ENCODE results near the gene RCL1. TPM values are rescaled to one million over a fixed set of nuclear protein-coding genes. Genes with fewer than 3 reads are reported as not detected.
A peak's percentile ranks its signal among the peaks of the same experiment; 100 is the strongest.
"Not testable (repeated sequence)": the region's sequence is repeated elsewhere in the genome, so short reads cannot be mapped to it uniquely, and the experiment has no call there.

RCL1 gene
- total RNA-seq, 1 donor from 2014 or later, result 22.9 TPM

- no peaks in the 10 kb centered on the region for H3K9me3 ChIP-seq
- ATAC-seq (no peak), DNase-seq (no peak)
- H3K27me3 ChIP-seq (ENCODE audit: low read depth), result no peaks in the 10 kb centered on the region
- no peak overlapping the region for H3K27ac ChIP-seq
- intact Hi-C loops (cut with DNase I), result no loop called here
- peaks cover 6% of the 10 kb centered on the region for H3K4me1 ChIP-seq
- H3K36me3 ChIP-seq, result no peaks in the 10 kb centered on the region
- no peak for TF ChIP-seq CTCF (IDR thresholded peaks at IDR 0.05)
- no peak overlapping the region for H3K4me3 ChIP-seq
These were observed 4.0 kb upstream of the RCL1 start for GRCh38 chr9:4788703-4789102.

GRCh38 chr9:4792054-4792571 is 631 bp upstream of the RCL1 start:
- intact Hi-C loops (cut with DNase I), result no loop called here
- no peak for DNase-seq
- no peaks in the 10 kb centered on the region for H3K9me3 ChIP-seq
- H3K27me3 ChIP-seq (ENCODE audit: low read depth), result no peaks in the 10 kb centered on the region
- H3K36me3 ChIP-seq, result no peaks in the 10 kb centered on the region
- H3K4me3 ChIP-seq, result peak overlapping the region; percentile 95
- H3K27ac ChIP-seq, result no peak overlapping the region
- TF ChIP-seq CTCF (IDR thresholded peaks at IDR 0.05), result no peak
- ATAC-seq, result peak; percentile 26 to 39
- H3K4me1 ChIP-seq, result peaks cover 27% of the 10 kb centered on the region

- no peak for TF ChIP-seq CTCF (IDR thresholded peaks at IDR 0.05)
- no peaks in the 10 kb centered on the region for H3K36me3 ChIP-seq
- DNase-seq (no peak), ATAC-seq (no peak)
- intact Hi-C loops (cut with DNase I), result no loop called here
- H3K27ac ChIP-seq, result peak overlapping the region; percentile 95
- peak overlapping the region; percentile 95 for H3K4me3 ChIP-seq
- peaks cover 43% of the 10 kb centered on the region for H3K4me1 ChIP-seq
- no peaks in the 10 kb centered on the region for H3K9me3 ChIP-seq
- H3K27me3 ChIP-seq (ENCODE audit: low read depth), result no peaks in the 10 kb centered on the region
These were observed 983 bp downstream of the RCL1 start for GRCh38 chr9:4793459-4794395.

- TF ChIP-seq CTCF (IDR thresholded peaks at IDR 0.05), result no peak
These were observed 1.9 kb downstream of the RCL1 start for GRCh38 chr9:4794691-4795090.

GRCh38 chr9:4795108-4795507 is 2.4 kb downstream of the RCL1 start:
- H3K9me3 ChIP-seq; H3K4me3 ChIP-seq; DNase-seq; H3K27me3 ChIP-seq (ENCODE audit: low read depth); ATAC-seq; H3K36me3 ChIP-seq; H3K27ac ChIP-seq; intact Hi-C loops (cut with DNase I): not testable (repeated sequence)
- H3K4me1 ChIP-seq, result peaks cover 53% of the 10 kb centered on the region

More at GRCh38 chr9:4794691-4795090, 1.9 kb downstream of the RCL1 start:
- intact Hi-C loops (cut with DNase I), result no loop called here
- Histone ChIP-seq H3K9me3 (no peaks in the 10 kb centered on the region), H3K36me3 (no peaks in the 10 kb centered on the region), H3K27me3 (ENCODE audit: low read depth) (no peaks in the 10 kb centered on the region), H3K4me3 (peak overlapping the region; percentile 95), H3K4me1 (peaks cover 50% of the 10 kb centered on the region), H3K27ac (no peak overlapping the region)
- ATAC-seq (no peak), DNase-seq (no peak)

GRCh38 chr9:4796530-4796929 is 3.8 kb downstream of the RCL1 start:
- Histone ChIP-seq H3K4me3 (no peak overlapping the region), H3K27ac (peak overlapping the region; percentile 8), H3K27me3 (ENCODE audit: low read depth) (no peaks in the 10 kb centered on the region), H3K36me3 (no peaks in the 10 kb centered on the region), H3K4me1 (peaks cover 53% of the 10 kb centered on the region), H3K9me3 (no peaks in the 10 kb centered on the region)
- intact Hi-C loops (cut with DNase I), result no loop called here
- no peak for DNase-seq
- ATAC-seq, result no peak
- no peak for TF ChIP-seq CTCF (IDR thresholded peaks at IDR 0.05)
